HG02852 (cell line): Measurements from ENCODE around the gene KCNA3.

Experiments used
- ATAC-seq: cut with Tn5 transposase; IDR thresholded peaks from one replicate; pipeline ENCODE4 v1.9.1; 2021; ENCODE audit warnings: mild to moderate bottlenecking, moderate library complexity; ENCODE audit not compliant: unreplicated experiment

The KCNA3 gene

DNA sequence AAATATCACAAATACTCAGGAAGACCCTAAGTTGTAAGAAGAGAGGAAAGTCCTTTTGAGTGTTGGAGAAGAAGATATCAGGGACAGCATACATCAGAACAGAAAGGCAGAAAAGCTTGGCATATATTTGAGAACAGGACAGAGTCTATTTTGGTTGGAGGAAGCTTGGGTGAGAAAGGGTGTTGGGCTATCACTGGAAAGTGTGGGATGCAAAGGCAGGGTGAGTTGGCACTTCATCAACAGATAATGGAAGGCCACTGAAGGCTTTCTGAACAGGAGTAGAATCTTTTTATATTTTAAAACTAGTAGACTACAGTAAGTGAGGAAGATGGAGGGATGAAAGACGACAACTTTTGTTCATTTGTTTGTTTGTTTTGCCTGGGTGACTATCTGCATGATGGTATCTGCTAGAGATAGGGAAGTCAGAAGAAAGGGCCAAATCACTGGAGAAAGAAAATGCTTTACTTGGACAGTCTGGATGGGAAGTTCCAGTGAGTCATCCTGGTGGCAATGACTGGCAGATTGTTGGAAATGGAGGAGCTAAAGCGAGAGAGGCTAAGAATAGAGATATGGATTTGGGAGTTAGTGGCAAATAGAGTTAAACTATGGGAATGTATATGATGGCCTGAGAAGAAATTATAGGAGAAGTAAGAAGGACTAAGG, 34.9 kb downstream of the KCNA3 start:
- ATAC-seq, result no peak

DNA sequence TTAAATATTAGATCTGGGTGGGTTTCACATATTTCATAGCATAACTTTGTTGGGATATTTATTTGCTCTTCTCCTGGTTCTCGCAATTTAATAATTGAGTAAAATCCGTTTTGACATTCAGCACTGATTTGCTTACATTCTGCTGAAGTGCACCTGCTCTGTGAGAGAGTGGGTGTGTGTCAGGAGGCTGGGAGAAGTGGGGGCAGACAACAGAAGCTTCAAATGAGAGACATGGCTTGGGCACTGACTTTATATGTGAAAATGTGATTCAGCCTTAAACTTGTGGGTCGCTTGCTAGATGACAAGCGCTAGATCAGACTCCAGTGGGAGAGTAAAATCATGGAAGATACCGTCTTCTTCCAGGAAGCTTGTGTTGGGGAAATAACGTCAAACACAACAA, 36.2 kb downstream of the KCNA3 start:
- no peak for ATAC-seq

DNA sequence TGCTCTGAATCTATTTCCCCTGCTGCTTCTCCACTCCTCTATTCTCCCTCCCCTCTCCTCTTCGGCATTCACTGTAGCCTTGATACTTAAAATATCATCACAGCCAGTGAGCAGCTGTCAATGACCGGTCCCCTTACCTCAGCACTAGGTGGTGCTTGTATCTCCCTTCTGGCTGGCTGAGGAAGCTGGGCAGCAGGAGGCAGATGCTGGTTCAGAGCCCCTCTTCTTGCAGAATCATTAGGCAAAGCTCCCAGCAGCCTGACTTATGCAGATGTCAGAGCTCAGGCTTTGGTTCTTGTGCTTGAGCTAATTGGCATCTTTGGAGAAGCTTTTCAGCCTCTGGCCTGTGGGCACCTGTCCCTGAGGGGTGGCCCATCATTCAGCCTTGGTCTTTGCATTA, 36.7 kb downstream of the KCNA3 start:
- no peak for ATAC-seq

DNA sequence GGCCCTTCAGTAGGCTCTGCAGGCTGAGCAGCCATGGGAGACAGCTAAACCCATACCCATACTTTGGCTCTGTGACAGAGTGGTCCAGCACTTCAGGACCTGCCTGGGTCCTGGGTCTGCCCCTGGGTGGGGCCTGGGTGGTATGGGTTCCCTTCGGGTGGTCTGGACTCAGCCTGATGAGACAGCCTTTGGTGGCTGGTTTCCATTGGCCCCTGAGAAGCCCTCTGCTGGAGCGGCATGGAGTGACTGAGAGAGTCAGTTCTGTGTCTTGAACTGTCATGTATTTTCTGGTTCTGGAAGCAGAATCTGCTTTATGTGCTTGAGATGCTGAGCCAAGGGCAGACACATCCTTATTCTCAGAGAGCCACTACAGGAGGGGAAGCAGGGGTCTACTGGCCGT, 37.3 kb downstream of the KCNA3 start:
- no peak for ATAC-seq

DNA sequence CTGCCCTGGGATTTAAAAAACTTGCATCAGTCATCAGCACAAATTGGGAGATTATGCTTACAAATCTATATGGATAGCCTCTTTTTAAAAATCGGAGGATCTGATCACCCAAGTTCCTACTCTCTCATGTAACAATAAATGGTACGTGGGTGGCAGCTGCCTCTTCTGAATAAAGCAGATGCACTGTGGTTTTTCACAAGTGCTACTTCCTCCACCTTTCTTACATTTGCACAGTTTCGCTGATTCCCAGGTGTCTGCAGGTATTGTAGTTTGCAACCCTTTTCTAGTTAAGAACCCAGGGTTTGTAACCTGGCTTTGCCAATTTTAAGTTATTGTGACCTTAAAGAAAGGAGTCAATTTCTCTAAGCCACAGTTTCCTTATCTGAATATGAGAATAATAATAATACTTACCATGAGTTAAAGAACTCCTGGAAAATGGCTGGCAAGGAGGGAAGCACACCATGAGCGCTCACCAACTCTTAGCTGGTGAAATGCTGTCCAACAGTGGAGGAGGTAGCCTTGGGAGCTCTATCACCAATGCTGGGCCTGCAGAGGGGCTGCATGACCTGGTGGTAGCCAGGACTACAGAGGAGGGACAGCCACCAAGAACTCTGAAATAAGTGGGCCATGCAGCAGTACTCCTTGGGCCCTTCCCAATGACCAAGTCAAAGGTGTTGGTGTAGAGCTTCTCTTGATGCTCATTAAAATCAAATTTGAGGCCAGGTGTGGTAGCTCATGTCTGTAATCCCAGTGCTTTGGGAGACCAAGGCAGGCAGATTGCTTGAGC, 38.4 kb downstream of the KCNA3 start:
- no peak for ATAC-seq

DNA sequence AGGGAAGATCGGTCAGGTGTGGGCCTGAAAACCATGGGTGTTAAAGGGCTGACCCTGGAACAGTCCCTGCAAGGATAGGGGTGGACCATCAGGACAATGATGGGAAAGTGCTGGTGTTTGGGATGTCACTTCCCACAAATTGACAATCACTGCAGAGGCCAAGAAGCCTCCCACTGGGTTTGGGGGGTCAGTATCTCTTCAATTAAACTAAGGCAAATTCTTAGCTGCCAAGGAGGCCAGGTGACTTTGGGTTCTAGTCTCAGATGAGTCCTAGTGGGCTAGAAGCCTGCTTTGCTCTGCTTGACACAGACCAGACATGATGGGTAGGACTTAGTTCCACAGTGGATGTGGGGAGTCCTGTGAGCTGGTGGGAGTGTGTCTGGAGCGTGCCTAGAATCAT, 39.3 kb downstream of the KCNA3 start:
- no peak for ATAC-seq

DNA sequence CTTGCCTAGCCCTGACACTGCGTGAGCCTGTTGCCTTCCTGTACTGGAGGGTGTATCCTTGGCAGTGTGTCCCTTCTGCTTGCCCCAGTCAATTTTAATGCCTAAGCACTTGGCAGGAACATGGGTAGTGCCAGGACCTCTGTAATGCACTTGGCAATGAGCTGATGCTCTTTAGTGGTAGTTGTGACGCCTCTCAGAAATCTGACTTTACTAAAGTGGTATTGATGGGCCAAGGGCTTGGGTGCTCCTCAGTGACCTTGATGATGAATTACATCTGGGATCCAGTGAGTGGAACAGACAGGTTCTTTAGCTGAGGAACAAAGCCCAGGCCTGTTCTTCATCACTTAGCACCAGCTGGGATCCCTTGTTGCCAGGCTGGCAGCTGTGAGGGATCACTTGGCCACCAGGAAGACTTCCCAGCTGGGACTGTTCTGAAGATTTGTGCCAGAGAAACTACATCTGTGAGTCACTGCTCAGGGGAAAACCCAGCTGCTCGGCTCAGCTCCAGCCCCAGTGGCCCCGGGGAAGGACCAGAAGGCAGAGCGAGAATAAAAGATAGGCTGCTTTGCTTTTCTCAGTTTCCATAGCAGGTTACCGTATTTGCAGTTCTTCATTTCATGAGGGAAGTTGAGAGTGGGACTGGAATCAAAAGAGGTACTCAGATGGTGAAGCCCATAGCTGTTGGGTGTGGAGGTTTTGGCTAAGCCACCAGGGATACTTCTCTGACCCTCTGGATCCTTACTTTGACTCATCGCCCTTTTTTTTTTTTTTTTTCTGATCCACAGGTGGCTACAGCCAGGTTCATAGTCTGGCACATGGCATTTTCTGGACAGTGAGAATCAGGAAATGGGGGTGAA, 40.1 kb downstream of the KCNA3 start:
- ATAC-seq, result peak; percentile 74

DNA sequence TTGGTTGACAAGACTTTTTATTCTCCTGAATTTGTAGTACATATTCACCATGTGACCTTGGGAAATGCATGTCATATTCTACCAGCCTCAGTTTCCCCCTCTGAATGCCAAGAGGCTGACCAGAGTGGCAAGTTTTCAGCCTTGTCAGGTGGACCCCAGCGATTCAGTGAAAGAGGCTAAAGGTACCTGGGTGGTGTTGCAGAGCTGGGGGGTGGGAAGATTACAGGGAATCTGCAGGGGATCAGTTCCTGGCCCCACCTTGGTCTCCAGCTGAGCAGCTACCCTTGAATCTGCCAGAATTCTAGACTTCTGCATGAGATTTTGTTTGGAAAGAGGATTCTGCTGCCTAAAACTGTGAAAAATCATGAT, 40.7 kb downstream of the KCNA3 start:
- ATAC-seq, result no peak

DNA sequence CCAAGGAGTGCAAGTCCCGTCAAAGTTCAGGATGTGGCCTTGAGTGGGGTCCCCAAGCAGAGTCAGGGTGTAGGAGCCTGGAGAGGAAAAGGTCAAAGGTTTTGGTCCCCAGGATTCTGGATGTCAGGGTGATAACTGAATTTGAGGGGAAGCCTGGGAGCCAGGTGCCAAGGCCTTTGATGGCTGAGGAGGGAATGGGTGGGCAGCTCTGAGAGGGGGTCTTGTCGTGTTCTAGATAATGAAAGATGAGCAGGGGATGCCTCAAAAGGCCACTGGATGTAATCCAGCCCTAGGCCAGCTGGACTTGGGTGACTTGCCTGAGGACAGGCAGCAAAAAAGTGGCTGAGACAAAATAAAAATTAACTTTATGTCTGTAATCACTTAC, 41.1 kb downstream of the KCNA3 start:
- ATAC-seq, result no peak

DNA sequence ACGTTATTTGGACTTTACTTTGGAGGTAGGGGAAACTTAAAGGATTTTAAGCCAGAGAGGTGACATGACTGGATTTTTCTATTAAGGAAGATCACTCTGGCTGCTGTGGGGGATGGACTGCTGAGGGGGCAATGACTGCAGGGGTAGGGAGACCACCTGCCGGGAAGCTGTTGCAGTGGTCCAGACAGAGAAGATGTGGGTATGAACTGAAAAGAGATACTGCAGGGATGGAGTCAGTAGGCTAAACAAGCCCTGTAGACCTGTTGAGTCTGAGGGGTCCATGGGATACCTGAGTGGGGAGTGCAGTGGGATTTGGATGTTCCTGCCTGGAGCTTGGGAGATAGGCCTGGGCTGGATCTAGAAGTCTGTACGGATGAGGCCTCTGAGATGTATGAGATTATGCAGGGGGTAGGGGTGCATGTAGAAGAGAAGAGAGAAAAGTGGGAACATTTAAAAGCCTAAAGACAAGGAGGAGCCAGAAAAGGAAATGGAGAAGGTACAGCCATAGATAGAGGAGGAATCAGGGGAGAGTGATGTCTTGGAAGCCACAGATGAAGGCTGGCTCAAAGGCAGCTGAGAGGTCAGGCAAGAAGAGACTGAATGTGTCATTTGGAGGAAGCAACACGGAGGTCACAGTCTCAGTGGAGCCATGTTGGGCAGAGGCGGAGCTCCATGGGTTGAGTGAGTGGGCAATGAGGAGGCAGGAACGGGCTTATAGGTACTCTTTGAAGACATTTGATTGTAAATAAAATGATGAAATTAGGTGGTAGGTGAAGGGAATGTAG, 42.7 kb downstream of the KCNA3 start:
- no peak for ATAC-seq

DNA sequence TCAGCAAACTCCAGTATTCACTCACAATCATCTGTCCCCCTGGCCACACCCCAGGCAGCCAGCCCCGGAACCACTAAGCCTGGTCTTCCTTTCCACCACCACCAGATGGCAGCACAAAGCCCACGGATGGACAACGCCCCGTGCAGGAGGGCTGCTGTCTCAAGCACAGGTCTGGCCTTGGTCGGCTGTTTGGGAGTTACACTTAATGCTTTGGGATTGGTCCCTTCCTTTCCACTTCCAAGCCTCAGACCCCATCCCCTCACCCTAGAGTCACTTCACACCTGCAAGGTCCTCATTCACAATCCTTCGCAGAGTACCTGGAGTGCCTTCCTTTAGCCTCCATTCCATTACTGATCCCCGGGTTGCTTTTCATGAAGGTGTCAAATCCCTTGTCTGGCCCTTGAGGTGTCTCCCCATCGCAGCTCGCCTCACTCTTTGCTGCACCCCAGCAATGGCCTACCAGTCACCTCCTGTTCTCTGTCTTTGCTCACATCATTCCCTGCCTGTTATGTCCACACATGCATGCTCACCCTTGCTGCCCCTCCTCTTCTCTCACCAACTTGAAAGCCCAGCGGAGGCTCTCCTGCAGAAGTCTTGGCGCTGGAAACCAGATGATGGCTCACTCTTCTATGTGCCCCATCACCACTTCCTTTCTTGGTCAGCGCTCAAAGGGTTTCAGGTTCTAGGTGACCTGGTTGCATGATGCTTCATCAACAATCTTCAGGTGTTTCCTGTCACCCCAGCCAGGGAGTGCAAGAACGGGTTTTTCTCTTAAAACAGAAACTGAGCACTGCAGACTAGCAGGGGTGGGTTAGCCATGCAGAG, 43.7 kb downstream of the KCNA3 start:
- ATAC-seq, result peak; percentile 46

DNA sequence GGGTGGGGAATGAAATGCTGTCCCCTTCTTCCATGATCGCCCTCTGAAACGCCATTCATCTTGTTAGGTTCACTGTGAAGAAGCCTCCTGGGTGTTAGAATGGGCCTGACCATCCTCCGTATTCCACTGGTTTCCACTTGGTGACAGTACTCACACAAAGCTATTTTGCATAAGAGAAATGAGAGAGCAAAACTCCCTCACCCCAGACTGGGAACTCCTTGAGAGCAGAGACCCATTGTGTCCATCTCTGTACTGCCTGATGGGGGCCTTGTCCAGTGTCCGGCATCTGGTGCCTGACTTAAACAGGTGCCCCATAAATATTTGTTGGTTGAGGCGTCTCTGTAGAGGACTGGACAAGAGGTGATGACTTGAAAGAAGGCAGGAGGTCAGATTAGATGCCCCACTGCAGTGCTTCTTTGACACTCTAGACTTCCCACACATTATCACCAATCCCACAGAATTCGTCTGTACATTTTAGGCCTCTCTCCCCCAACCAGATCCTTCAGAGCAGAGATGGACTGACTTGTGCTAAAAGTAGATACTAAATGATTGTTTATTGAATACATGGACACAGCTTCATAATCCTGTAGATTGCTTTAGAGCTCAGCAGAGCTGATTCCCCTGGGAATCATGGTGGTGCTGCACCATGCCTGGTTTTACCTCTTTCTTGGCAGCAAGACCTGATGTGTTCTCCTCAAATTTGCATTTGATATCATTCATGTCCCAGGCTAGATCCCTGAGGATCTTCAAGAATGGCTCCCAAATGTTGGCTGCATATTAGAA, 46.2 kb downstream of the KCNA3 start:
- no peak for ATAC-seq

DNA sequence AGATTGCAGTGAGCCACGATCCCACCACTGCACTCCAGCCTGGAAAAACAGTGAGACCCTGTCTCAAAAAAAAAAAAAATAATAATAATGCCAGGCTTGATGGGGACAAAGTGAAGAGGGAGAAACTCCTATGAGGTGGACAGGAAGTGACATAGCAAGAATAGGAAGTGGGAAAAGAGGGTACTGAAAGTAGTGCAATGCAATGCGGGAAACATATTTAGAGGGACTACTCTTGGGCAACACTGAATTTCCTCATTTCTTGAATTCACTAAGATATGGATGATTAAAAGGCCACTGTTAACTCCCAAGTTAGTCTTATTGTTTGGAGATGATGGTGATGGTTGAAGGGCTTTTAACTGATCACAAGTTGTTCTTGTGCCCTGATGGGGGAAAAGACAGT, 47.0 kb downstream of the KCNA3 start:
- ATAC-seq, result no peak

DNA sequence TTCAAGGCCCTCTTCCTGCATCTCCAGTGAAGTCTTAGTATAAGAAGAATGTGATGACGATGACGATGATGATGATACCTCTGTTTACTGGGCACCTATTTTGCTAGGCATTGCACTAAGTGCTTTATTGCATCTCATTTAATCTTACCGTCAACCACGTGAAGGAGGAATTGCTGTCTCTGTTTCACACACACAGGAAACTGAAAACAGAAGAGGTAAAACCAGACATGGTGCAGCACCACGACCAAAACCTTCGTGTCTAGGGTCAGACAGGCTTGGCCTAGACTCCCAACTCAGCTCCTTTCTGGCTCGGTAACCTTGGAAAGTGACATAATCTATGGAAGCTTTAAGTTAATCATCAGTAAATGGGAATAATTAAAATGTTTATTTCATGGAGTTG, 47.9 kb downstream of the KCNA3 start:
- ATAC-seq, result no peak
